Measurements from ENCODE around the gene TEF.
A peak's percentile ranks its signal among the peaks of the same experiment; 100 is the strongest.

TEF gene

GRCh38 chr22:41364233-41364632 is 17.5 kb upstream of the TEF start:
- H3K4me2 ChIP-seq = no peak overlapping the region
- H3K4me3 ChIP-seq = no peak overlapping the region
- peaks cover 19% of the 10 kb centered on the region for H3K36me3 ChIP-seq
- no peak overlapping the region for H3K27ac ChIP-seq
- H3K4me1 ChIP-seq = peaks cover 28% of the 10 kb centered on the region
- peaks cover 17% of the 10 kb centered on the region; the same call in 1 of the 2 replicates for H3K27me3 ChIP-seq
- no peaks in the 10 kb centered on the region for H3K9me3 ChIP-seq
- H4K20me1 ChIP-seq = no peaks in the 10 kb centered on the region
- H3K9ac ChIP-seq = no peak overlapping the region
- TF ChIP-seq Cebpa-rat (IDR thresholded peaks at IDR 0.05) = no peak

- Histone ChIP-seq H4K20me1 (no peaks in the 10 kb centered on the region), H3K9me3 (no peaks in the 10 kb centered on the region), H3K4me3 (no peak overlapping the region), H3K9ac (no peak overlapping the region), H3K27me3 (peaks cover 17% of the 10 kb centered on the region; the same call in 1 of the 2 replicates), H3K4me1 (peaks cover 35% of the 10 kb centered on the region), H3K36me3 (peaks cover 15% of the 10 kb centered on the region), H3K4me2 (no peak overlapping the region), H3K27ac (no peak overlapping the region)
- no peak for TF ChIP-seq Cebpa-rat (IDR thresholded peaks at IDR 0.05)
Measured at GRCh38 chr22:41364955-41365354, 16.8 kb upstream of the TEF start.

GRCh38 chr22:41365425-41365824 is 16.3 kb upstream of the TEF start:
- Histone ChIP-seq H3K27ac (no peak overlapping the region), H3K9ac (no peak overlapping the region), H3K36me3 (peaks cover 10% of the 10 kb centered on the region), H3K4me3 (no peak overlapping the region), H3K4me2 (no peak overlapping the region), H3K27me3 (peaks cover 17% of the 10 kb centered on the region; the same call in 1 of the 2 replicates), H3K4me1 (peaks cover 39% of the 10 kb centered on the region), H4K20me1 (no peaks in the 10 kb centered on the region), H3K9me3 (no peaks in the 10 kb centered on the region)
- TF ChIP-seq Cebpa-rat (IDR thresholded peaks at IDR 0.05) = no peak

GRCh38 chr22:41366323-41367029 is 15.3 kb upstream of the TEF start:
- no peak for TF ChIP-seq Cebpa-rat (IDR thresholded peaks at IDR 0.05)
- Histone ChIP-seq H3K4me2 (peak overlapping the region; percentile 56), H3K9ac (no peak overlapping the region), H3K27me3 (peaks cover 17% of the 10 kb centered on the region; the same call in 1 of the 2 replicates), H3K36me3 (0 out of 2 replicates have a peak, but pooled peaks cover 4% of the 10 kb centered on the region), H3K9me3 (no peaks in the 10 kb centered on the region), H3K4me3 (no peak overlapping the region), H4K20me1 (no peaks in the 10 kb centered on the region), H3K4me1 (peaks cover 39% of the 10 kb centered on the region), H3K27ac (no peak overlapping the region)

- peak overlapping the region; percentile 56 for H3K4me2 ChIP-seq
- no peak overlapping the region for H3K4me3 ChIP-seq
- no peak overlapping the region for H3K9ac ChIP-seq
Measured at GRCh38 chr22:41367039-41367679, 14.6 kb upstream of the TEF start.

DNA sequence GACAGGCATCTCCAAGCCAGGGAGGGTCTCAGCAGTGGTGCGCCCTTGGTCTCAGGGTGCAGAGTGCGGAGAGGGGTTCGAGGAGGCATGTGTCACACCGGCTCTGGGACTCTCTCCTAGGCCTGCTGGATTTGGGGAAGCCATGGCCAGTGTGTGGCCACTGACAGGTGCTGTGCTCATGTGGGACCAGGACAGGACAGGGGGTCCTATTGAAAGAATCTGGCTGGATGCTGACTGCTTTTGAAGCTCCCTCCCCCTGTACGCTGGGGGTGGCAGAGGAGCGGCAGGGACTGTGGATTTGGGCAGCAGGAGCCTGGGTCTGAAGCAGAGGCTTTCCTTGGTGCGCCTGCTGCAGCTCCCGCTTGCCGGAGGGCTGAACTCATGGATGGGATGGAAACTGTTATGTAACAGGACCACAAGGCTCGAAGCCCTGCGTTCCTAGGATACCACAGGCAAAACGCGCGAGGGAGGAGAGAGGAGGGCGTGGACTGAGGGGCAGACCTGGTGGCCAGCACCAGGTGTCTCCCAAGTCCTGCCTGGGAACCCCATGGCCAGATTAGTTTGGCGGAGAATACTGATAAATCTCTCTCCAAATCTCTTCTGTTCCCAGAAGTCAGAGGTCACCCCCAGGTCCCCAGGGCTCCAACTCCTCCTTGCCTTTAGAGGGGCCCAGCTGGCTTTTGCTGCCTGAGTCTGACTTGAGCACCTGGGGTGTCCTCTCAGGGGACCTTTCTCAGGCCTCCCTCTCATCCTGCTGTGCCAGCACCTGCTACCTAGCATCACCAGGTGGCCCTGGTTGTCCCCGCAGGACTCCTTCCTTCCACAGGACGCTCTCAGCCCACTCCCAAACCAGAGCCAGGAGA is 13.8 kb upstream of the TEF start:
- Histone ChIP-seq H3K4me1 (peaks cover 39% of the 10 kb centered on the region), H3K27ac (peak overlapping the region; percentile 56), H4K20me1 (no peaks in the 10 kb centered on the region), H3K9me3 (no peaks in the 10 kb centered on the region), H3K9ac (0 out of 2 replicates have a peak overlapping the region, but pooled peaks have one; percentile 45), H3K27me3 (peaks cover 17% of the 10 kb centered on the region; the same call in 1 of the 2 replicates), H3K36me3 (no peaks in the 10 kb centered on the region), H3K4me2 (peak overlapping the region; percentile 56), H3K4me3 (no peak overlapping the region)
- no peak for TF ChIP-seq Cebpa-rat (IDR thresholded peaks at IDR 0.05)

More at GRCh38 chr22:41367039-41367679, 14.6 kb upstream of the TEF start:
- H3K27ac ChIP-seq = no peak overlapping the region
- no peaks in the 10 kb centered on the region for H3K36me3 ChIP-seq
- TF ChIP-seq Cebpa-rat (IDR thresholded peaks at IDR 0.05) = no peak
- H3K9me3 ChIP-seq = no peaks in the 10 kb centered on the region
- H4K20me1 ChIP-seq = no peaks in the 10 kb centered on the region
- peaks cover 17% of the 10 kb centered on the region; the same call in 1 of the 2 replicates for H3K27me3 ChIP-seq
- H3K4me1 ChIP-seq = peaks cover 39% of the 10 kb centered on the region

DNA sequence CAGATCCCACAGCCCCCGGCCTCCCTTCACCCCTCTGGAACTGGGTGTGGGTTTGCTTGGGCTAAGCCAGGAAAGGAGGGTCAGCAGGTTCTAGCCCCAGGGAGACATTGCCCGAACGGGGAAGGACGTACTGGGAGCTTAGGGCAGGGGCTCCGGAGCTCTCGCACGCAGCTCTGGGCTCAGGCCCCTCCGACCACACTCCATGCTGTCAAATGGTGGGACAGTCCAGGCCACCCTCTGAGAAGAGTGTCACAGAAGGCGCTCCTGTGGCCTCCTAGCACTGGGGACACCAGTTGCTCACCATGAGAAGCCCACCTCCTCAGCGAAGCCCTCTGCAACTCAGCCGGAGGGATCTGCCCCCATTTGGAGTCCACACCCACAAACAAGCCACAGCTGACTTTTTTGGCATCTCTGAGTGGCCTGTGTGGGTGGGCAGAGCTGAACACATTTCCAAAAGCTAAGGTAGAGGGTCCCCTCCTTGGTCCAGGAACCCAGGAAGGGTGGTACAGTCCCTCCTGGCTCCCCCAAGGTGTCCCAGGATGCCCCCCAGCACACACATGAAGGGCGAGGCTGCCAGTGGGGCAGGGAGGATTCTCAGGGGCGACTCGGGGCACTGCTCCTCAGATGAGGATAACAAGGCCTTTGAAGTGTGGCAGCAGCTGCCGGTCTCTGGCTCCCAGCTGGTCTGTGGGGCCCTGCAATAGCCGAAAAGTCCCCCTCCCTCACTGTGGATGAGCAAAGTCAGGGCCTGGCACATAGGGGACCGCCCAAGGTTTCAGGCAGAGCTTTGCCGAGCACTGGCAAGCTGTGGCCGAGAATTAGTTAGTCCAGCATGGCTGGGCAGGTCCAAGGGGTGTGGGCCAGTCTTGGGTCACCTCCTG is 13.0 kb upstream of the TEF start:
- H3K27ac ChIP-seq = peak overlapping the region; percentile 56

GRCh38 chr22:41369424-41369745 is 12.4 kb upstream of the TEF start:
- H3K27ac ChIP-seq = peak overlapping the region; percentile 56; the same call in 1 of the 2 replicates
- peak overlapping the region; percentile 45; the same call in 1 of the 2 replicates for H3K9ac ChIP-seq
- H3K4me2 ChIP-seq = peak overlapping the region; percentile 56
- no peaks in the 10 kb centered on the region for H3K9me3 ChIP-seq
- H4K20me1 ChIP-seq = no peaks in the 10 kb centered on the region
- TF ChIP-seq Cebpa-rat (IDR thresholded peaks at IDR 0.05) = no peak
- peaks cover 39% of the 10 kb centered on the region for H3K4me1 ChIP-seq
- H3K4me3 ChIP-seq = no peak overlapping the region
- no peaks in the 10 kb centered on the region for H3K36me3 ChIP-seq
- peaks cover 17% of the 10 kb centered on the region; the same call in 1 of the 2 replicates for H3K27me3 ChIP-seq

More for the DNA sequence above, 13.0 kb upstream of the TEF start:
- Histone ChIP-seq H3K27me3 (peaks cover 17% of the 10 kb centered on the region; the same call in 1 of the 2 replicates), H3K9ac (peak overlapping the region; percentile 45; the same call in 1 of the 2 replicates), H4K20me1 (no peaks in the 10 kb centered on the region), H3K36me3 (no peaks in the 10 kb centered on the region), H3K4me1 (peaks cover 39% of the 10 kb centered on the region), H3K9me3 (no peaks in the 10 kb centered on the region), H3K4me2 (peak overlapping the region; percentile 56), H3K4me3 (no peak overlapping the region)
- TF ChIP-seq Cebpa-rat (IDR thresholded peaks at IDR 0.05) = no peak
